ENCODE measurements around the gene PDS5B.

Gene PDS5B

GRCh38 chr13:32781906-32782305 lies 195.7 kb downstream of the PDS5B start:
- no peak for DNase-seq (ENCODE audit: low read depth, low spot score)
- ChIA-PET POLR2A (no interaction called here), CTCF (no interaction called here)
- no peak for TF ChIP-seq CTCF (IDR thresholded peaks at IDR 0.05; ENCODE audit: insufficient read depth, low read length, missing control alignments)
- no peak overlapping the region for H3K4me3 ChIP-seq (ENCODE audit: low read depth, low read length)

GRCh38 chr13:32783067-32783466 lies 196.8 kb downstream of the PDS5B start:
- ChIA-PET POLR2A (no interaction called here), CTCF (no interaction called here)
- no peak overlapping the region for H3K4me3 ChIP-seq (ENCODE audit: low read depth, low read length)
- no peak for DNase-seq (ENCODE audit: low read depth, low spot score)
- TF ChIP-seq CTCF (IDR thresholded peaks at IDR 0.05; ENCODE audit: insufficient read depth, low read length, missing control alignments): no peak

- no peak for DNase-seq (ENCODE audit: low read depth, low spot score)
- CTCF ChIA-PET: no interaction called here
- no peak for TF ChIP-seq CTCF (IDR thresholded peaks at IDR 0.05; ENCODE audit: insufficient read depth, low read length, missing control alignments)
- H3K4me3 ChIP-seq (ENCODE audit: low read depth, low read length): no peak overlapping the region
- POLR2A ChIA-PET: no interaction called here
Observed at GRCh38 chr13:32790731-32791130, 204.5 kb downstream of the PDS5B start.

GRCh38 chr13:32791545-32792172 lies 205.4 kb downstream of the PDS5B start:
- H3K4me3 ChIP-seq (ENCODE audit: low read depth, low read length): no peak overlapping the region
- no peak for DNase-seq (ENCODE audit: low read depth, low spot score)
- no peak for TF ChIP-seq CTCF (IDR thresholded peaks at IDR 0.05; ENCODE audit: insufficient read depth, low read length, missing control alignments)
- ChIA-PET CTCF (no interaction called here), POLR2A (no interaction called here)

- CTCF ChIA-PET: no interaction called here
- no peak for DNase-seq (ENCODE audit: low read depth, low spot score)
- no peak for TF ChIP-seq CTCF (IDR thresholded peaks at IDR 0.05; ENCODE audit: insufficient read depth, low read length, missing control alignments)
- POLR2A ChIA-PET: no interaction called here
- H3K4me3 ChIP-seq (ENCODE audit: low read depth, low read length): no peak overlapping the region
Observed at GRCh38 chr13:32796754-32797153, 210.5 kb downstream of the PDS5B start.

GRCh38 chr13:32802159-32802558 lies 215.9 kb downstream of the PDS5B start:
- DNase-seq (ENCODE audit: low read depth, low spot score): no peak
- no peak overlapping the region for H3K4me3 ChIP-seq (ENCODE audit: low read depth, low read length)
- no peak for TF ChIP-seq CTCF (IDR thresholded peaks at IDR 0.05; ENCODE audit: insufficient read depth, low read length, missing control alignments)
- ChIA-PET CTCF (no interaction called here), POLR2A (no interaction called here)

All from AG04449 (cell line).